Measurements from ENCODE around the gene CEMIP.

GRCh38 chr15:80803580-80804525 lies 24.7 kb downstream of the CEMIP start:
- no peak for TF ChIP-seq CTCF (conservative IDR thresholded peaks at IDR 0.05)
- TF ChIP-seq EZH2 (IDR thresholded peaks at IDR 0.05; ENCODE audit: low read depth) = no peak
